ENCODE data around the gene GAK. TPM values are rescaled to one million over a fixed set of nuclear protein-coding genes. Genes with fewer than 3 reads are reported as not detected.

GAK gene
- total RNA-seq, 2 experiments from 2014 or later: 97.8 to 102 TPM

- no peaks in the 10 kb centered on the region for H3K27me3 Mint-ChIP-seq
- TF ChIP-seq CTCF (IDR thresholded peaks at IDR 0.05): no peak
- H3K9me3 Mint-ChIP-seq: no peaks in the 10 kb centered on the region
- peaks cover 6% of the 10 kb centered on the region for H3K36me3 Mint-ChIP-seq (ENCODE audit: low read depth)
- H3K27ac Mint-ChIP-seq: no peak overlapping the region
- H3K4me1 Mint-ChIP-seq (ENCODE audit: low read depth): no peaks in the 10 kb centered on the region
- intact Hi-C loops (cut with micrococcal nuclease): no loop called here
- ATAC-seq: no peak
- ChIA-PET CTCF (interaction anchor here (0.6 kb wide), 1 partner anchor 280 kb away, joined by 3 read pairs; no protein-coding TSS in a partner anchor), POLR2A (no interaction called here)
- H3K4me3 Mint-ChIP-seq: no peak overlapping the region
- no peak for DNase-seq
Observed at GRCh38 chr4:848803-849477, 83.2 kb downstream of the GAK start.

GRCh38 chr4:848307-848691 is 83.8 kb downstream of the GAK start:
- no peaks in the 10 kb centered on the region for H3K27me3 Mint-ChIP-seq
- no peaks in the 10 kb centered on the region for H3K4me1 Mint-ChIP-seq (ENCODE audit: low read depth)
- TF ChIP-seq CTCF (IDR thresholded peaks at IDR 0.05): no peak
- H3K4me3 Mint-ChIP-seq: no peak overlapping the region
- DNase-seq: no peak
- ATAC-seq: no peak
- no peaks in the 10 kb centered on the region for H3K9me3 Mint-ChIP-seq
- no peak overlapping the region for H3K27ac Mint-ChIP-seq
- ChIA-PET CTCF (interaction anchor here (0.6 kb wide), 1 partner anchor 281 kb away, joined by 3 read pairs; no protein-coding TSS in a partner anchor), POLR2A (no interaction called here)
- intact Hi-C loops (cut with micrococcal nuclease): no loop called here
- H3K36me3 Mint-ChIP-seq (ENCODE audit: low read depth): peaks cover 6% of the 10 kb centered on the region

- ChIA-PET CTCF (interaction anchor here (1.1 kb wide), 1 partner anchor 104 kb away, joined by 3 read pairs; no protein-coding TSS in a partner anchor), POLR2A (interaction anchor here (0.6 to 1.3 kb wide), 3 partner anchors 14 to 244 kb away, joined by 3 to 4 read pairs (median 4); no protein-coding TSS in a partner anchor)
- Mint-ChIP-seq H3K36me3 (ENCODE audit: low read depth) (peaks cover 12% of the 10 kb centered on the region), H3K27me3 (no peaks in the 10 kb centered on the region), H3K4me1 (ENCODE audit: low read depth) (no peaks in the 10 kb centered on the region), H3K4me3 (no peak overlapping the region), H3K9me3 (no peaks in the 10 kb centered on the region), H3K27ac (no peak overlapping the region)
- TF ChIP-seq CTCF (IDR thresholded peaks at IDR 0.05): no peak
- DNase-seq (no peak), ATAC-seq (no peak)
- intact Hi-C loops (cut with micrococcal nuclease): no loop called here
Observed at GRCh38 chr4:845836-846251, 86.3 kb downstream of the GAK start.

- POLR2A ChIA-PET: interaction anchor here (0.6 to 1.3 kb wide), 3 partner anchors 14 to 244 kb away, joined by 3 to 4 read pairs (median 4); no protein-coding TSS in a partner anchor
Observed at GRCh38 chr4:845233-845835, 86.8 kb downstream of the GAK start.

More at GRCh38 chr4:845233-845835, 86.8 kb downstream of the GAK start:
- CTCF ChIA-PET: interaction anchor here (1.1 kb wide), 1 partner anchor 104 kb away, joined by 3 read pairs; no protein-coding TSS in a partner anchor
- Mint-ChIP-seq H3K27me3 (no peaks in the 10 kb centered on the region), H3K4me3 (no peak overlapping the region), H3K9me3 (no peaks in the 10 kb centered on the region), H3K4me1 (ENCODE audit: low read depth) (no peaks in the 10 kb centered on the region), H3K36me3 (ENCODE audit: low read depth) (peaks cover 12% of the 10 kb centered on the region), H3K27ac (no peak overlapping the region)
- no peak for DNase-seq
- intact Hi-C loops (cut with micrococcal nuclease): no loop called here
- no peak for ATAC-seq
- no peak for TF ChIP-seq CTCF (IDR thresholded peaks at IDR 0.05)
